GM12874 (cell line): ENCODE data around the gene RIMBP2.

ENCODE experiments used
- TF ChIP-seq, protein P1 (sequence below): IDR thresholded peaks from 2 replicates; pipeline ENCODE4 v1.5.1; 2011; ENCODE audit warnings: low read depth, mild to moderate bottlenecking, control low read depth, low read length, moderate library complexity; ENCODE audit not compliant: insufficient read depth

Gene RIMBP2

DNA sequence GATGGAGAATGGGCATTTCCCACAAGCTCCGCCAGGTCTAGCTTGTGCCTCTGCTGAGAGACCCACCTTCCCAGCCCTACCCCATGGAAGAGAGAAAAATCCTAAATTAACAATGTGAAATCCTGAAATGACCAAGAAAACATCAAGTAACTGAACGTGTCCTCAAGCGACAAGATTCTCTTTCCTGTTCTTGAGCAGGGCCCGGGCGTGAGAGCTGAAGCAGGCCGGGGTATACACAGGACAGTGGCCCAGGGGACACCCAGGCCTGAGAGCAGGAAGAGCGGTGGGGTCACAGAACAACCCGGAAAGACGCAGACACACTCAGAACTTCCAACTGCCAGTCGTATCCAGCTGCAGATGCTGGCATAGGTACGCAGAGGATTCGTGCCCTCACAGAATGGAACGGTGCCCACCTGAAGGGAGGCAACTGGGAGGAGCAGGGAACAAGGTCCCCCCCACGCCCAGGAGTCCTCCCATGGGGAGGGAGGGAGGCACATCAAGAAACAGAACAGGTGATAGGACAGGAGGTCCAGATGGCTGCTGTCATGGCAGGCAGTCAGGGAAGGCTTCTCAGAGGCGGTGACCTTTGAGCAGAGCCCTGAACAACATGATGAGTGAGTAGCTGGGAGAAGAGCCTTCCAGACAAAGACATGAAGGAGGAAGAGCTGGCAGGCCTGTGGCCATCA lies 9.1 kb downstream of the RIMBP2 start:
- TF ChIP-seq, protein P1, sequence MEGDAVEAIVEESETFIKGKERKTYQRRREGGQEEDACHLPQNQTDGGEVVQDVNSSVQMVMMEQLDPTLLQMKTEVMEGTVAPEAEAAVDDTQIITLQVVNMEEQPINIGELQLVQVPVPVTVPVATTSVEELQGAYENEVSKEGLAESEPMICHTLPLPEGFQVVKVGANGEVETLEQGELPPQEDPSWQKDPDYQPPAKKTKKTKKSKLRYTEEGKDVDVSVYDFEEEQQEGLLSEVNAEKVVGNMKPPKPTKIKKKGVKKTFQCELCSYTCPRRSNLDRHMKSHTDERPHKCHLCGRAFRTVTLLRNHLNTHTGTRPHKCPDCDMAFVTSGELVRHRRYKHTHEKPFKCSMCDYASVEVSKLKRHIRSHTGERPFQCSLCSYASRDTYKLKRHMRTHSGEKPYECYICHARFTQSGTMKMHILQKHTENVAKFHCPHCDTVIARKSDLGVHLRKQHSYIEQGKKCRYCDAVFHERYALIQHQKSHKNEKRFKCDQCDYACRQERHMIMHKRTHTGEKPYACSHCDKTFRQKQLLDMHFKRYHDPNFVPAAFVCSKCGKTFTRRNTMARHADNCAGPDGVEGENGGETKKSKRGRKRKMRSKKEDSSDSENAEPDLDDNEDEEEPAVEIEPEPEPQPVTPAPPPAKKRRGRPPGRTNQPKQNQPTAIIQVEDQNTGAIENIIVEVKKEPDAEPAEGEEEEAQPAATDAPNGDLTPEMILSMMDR, result no peak

DNA sequence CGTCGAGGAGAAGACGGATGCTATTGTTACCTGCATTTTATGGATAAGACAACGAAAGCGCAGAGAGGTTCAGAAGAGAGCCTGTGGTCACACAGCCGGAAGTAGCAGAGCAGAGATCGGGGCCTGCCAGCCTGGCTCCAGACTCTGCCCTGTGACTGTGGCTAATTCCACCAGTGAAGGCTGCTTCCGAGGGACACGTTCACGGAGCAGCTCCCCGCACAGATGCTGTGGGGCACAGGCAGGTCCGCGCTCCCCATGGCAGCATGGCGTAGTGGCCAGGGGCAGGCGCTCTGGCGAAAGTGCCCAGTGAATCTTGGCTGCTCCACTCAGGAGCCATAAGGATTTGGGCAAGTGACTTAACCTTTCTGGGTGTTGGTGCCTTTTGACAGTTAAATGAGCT lies 9.8 kb downstream of the RIMBP2 start:
- TF ChIP-seq, protein P1, result no peak

DNA sequence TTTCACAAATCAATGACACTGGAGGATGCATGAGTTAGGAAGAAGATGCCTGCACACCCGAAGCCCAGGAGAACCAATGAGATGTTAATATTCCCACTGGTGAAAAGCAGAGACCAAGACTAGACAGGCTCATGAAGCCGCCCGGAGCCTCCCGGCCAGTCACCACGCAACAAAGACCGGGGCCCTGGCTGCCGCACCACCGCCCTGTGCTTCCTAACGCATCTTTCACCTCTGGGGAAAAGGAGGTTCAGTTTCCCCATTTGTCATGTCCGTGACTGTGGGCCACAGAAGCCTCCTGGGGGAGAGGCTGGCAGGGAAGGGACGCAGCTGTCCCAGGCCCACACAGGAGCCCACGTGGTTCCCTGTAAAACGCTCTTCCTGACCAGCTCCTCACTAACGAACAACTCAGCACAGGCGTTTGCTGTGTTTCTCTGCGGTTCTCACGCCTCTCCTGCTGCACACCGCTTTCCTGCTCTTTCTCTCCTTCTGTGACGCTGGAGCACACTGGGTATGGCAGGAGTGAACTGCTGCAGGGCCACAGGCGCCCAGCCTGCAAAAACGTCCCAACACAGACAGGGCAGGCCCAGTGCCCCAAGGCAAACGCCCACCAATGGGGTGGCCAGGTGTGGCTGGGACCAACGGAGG lies 10.8 kb downstream of the RIMBP2 start:
- TF ChIP-seq, protein P1, result no peak

DNA sequence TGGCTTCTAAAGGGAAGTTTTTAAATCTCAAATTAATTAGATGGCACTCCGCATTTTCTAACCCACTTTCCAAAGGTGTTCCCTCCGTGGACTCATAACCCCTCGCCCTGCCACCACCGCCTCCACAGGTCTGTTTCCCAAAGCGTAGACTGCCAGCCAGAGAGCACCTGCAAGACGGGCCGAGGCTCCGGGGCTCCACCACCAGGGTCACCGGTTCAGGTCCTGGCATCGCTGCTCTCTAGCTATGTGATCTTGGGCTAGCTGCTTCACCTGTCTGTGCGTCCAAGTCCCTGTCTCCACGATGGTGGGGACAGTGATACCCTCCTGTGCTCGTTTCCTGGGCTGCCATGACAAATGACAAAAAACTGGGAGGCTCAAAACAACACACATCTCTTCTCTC lies 11.5 kb downstream of the RIMBP2 start:
- TF ChIP-seq, protein P1, result no peak

DNA sequence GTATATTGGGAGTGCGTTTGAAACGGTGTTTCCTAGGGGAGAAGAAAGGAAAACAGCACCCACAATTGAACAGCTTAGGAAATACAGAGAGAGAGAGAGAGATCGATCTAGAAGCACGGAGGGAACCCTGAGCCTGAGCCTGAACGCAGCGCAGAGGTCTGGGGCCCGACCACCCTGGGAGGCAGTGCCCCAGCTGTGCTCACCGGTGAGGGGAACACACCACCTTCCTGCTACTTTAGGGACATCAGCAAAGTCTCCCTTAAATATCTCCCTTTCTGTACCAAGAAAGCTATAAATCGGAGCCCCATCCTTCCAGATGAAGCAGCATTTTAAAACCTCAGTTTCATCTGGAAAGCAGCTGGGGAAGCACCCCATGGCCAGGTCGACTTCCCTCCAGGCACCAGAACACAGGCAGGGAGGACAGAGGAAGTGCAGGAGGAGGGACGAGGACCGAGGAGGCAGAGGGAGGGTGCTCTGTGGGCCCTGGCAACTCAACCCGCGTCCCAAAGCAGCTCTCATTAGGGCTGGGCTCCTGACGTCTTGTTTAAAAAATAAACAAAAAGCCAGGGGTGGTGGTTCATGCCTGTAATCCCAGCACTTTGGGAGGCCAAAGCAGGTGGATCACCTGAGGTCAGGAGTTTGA lies 12.2 kb downstream of the RIMBP2 start:
- TF ChIP-seq, protein P1, result no peak

DNA sequence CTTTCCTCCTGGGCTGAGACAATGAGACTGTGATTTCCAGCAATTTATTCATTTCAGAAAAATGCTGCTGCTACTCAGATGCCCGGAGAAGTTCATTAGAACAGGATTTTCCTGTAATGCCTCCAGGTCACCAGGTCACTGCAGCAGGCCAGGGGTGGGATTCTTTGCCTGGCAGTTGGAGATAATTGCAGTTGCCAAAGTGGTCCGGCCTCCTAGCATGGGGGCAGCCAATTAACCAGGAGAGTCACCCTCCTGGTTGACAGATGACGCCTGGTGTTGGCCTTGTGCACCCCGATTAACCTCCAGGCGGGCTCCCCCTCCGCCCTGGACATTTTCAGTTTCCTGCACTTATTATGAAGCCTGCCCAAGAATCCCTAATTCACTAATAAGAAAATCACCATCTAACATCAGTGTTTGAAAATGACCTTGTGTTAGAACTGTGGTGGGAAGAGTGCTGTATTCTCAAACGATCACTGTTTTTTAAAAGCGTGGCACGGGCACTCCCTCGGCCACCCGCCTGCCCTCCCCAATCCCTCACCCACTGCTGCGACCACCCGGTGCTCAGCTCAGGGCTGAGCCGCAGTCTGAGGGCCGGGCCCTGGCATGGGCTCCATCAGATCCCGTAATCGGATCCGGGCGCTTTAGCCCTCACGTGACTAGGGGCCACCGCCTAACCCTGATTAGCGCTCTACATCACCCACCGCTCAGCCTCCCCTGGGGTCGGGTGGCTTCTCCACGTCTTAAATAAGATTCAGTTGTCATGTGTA lies 12.9 kb downstream of the RIMBP2 start:
- TF ChIP-seq, protein P1, result no peak

DNA sequence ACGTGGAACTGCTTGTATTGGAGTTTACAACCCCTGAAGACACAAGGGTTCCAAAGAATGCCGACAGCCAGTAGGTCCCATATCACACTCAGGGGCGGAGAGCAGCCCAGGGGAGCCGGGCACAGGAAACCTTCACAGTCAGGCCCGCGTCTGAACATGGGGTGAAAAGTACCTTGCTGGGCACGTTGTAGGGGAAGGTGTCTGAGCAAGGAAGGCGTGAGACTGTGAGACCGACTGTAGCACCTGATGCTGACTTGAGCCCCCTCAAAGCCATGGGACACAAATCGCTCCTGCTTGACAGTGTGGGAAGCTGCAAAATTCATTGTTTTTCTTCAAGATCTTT lies 14.7 kb downstream of the RIMBP2 start:
- TF ChIP-seq, protein P1, result no peak
